Loucy (cell line): ENCODE measurements around the gene ADIPOR2.

ENCODE experiments used
- CTCF ChIP-seq: fragments of 200-600 bp; sonication (generic); conservative IDR thresholded peaks from 2 replicates; pipeline ENCODE4 v1.5.1; 2014; ENCODE audit warnings: mild to moderate bottlenecking, antibody characterized with exemption, low read length
- EZH2phosphoT487 ChIP-seq: fragments of 200-600 bp; IDR thresholded peaks from 2 replicates; pipeline ENCODE4 v1.6.1; 2018; ENCODE audit warnings: antibody characterized with exemption, mild to moderate bottlenecking, moderate library complexity, borderline replicate concordance

- TF ChIP-seq CTCF (no peak), EZH2phosphoT487 (no peak)
These were observed 47.6 kb downstream of the ADIPOR2 start for GRCh38 chr12:1738446-1738845.
